H1 (cell line): ENCODE data around the gene PSMF1. TPM values are rescaled to one million over a fixed set of nuclear protein-coding genes. Genes with fewer than 3 reads are reported as not detected.

Source experiments
- CTCF ChIA-PET: fragments of 300-600 bp; sonication (Branson Sonifier 250); formaldehyde crosslinking; loops from one replicate; lab custom pipeline; 2021; ENCODE audit not compliant: partially characterized antibody; lab: Charles Lee
- POLR2A ChIA-PET: fragments of 300-600 bp; sonication (Branson Sonifier 250); formaldehyde crosslinking; loops from one replicate; lab custom pipeline; 2021; ENCODE audit warnings: inconsistent platforms; ENCODE audit not compliant: partially characterized antibody; lab: Charles Lee
- DNase-seq, 2 experiments: peaks; one replicate each; pipeline versions ENCODE4 v3.0.0 to v3.0.0-alpha.2; 2010 to 2022; ENCODE audit warnings: low spot score in 2 of 2, low read depth in 1 of 2, mixed read lengths in 1 of 2
- FAIRE-seq: peaks from 2 replicates; lab custom pipeline; 2011; peaks lifted over from hg19 to GRCh38; lab: Jason Lieb, UNC
- H2AFZ ChIP-seq: 2 replicates; pipeline ENCODE4 v1.8.1; 2012; ENCODE audit warnings: low read length, inconsistent platforms
- H2AK5ac ChIP-seq: 2 replicates; pipeline ENCODE4 v1.6.1; 2013; ENCODE audit warnings: low read depth, low read length
- H2BK120ac ChIP-seq: replicated peaks from 2 replicates; pipeline ENCODE3; 2013; ENCODE audit warnings: low read depth, low read length, inconsistent platforms
- H2BK12ac ChIP-seq: 2 replicates; pipeline ENCODE4 v1.6.1; 2013; ENCODE audit warnings: low read depth, low read length
- H2BK15ac ChIP-seq: 2 replicates; pipeline ENCODE4 v1.6.1; 2013; ENCODE audit warnings: low read length
- H2BK20ac ChIP-seq: 2 replicates; pipeline ENCODE4 v1.6.1; 2013; ENCODE audit warnings: low read length
- H2BK5ac ChIP-seq: 2 replicates; pipeline ENCODE4 v1.6.1; 2013; ENCODE audit warnings: low read depth, low read length
- H3K14ac ChIP-seq: 2 replicates; pipeline ENCODE4 v1.6.1; 2013; ENCODE audit warnings: inconsistent platforms; ENCODE audit not compliant: insufficient read length
- H3K18ac ChIP-seq: 2 replicates; pipeline ENCODE4 v1.6.1; 2013; ENCODE audit warnings: low read length; ENCODE audit errors: extremely low read depth
- H3K23ac ChIP-seq: 2 replicates; pipeline ENCODE4 v1.6.1; 2013; ENCODE audit warnings: inconsistent platforms; ENCODE audit not compliant: insufficient read length
- H3K23me2 ChIP-seq: 2 replicates; pipeline ENCODE4 v1.6.1; 2013; ENCODE audit warnings: low read depth, low read length
- H3K27ac ChIP-seq: 2 replicates; pipeline ENCODE4 v1.6.1; 2011; ENCODE audit warnings: low read depth, low read length, inconsistent platforms
- H3K27me3 ChIP-seq, 4 experiments: replicated peaks in 1 of 4; 1 replicate in 1 of 4; 2 replicates in 3 of 4; pipeline versions ENCODE4 v1.6.1 to v1.8.1; 2011 to 2013; ENCODE audit warnings: low read length in 3 of 4, mild to moderate bottlenecking in 3 of 4, inconsistent platforms in 2 of 4, mixed read lengths in 2 of 4, moderate library complexity in 1 of 4; ENCODE audit not compliant: control insufficient read depth in 3 of 4, insufficient read depth in 3 of 4; ENCODE audit errors: extremely low read depth in 1 of 4
- H3K36me3 ChIP-seq, 4 experiments: 2 replicates each; pipeline versions ENCODE4 v1.6.1 to v1.8.1; 2011 to 2013; ENCODE audit warnings: mild to moderate bottlenecking in 4 of 4, low read length in 3 of 4, moderate library complexity in 2 of 4, control low read depth in 1 of 4, inconsistent platforms in 1 of 4; ENCODE audit not compliant: insufficient read depth in 4 of 4, control insufficient read depth in 2 of 4
- H3K4ac ChIP-seq: replicated peaks from 2 replicates; pipeline ENCODE3; 2013; ENCODE audit warnings: low read length, low read depth, mixed read lengths, inconsistent platforms; ENCODE audit not compliant: insufficient read length
- H3K4me1 ChIP-seq, 4 experiments: replicated peaks in 1 of 4; 1 replicate in 1 of 4; 2 replicates in 3 of 4; pipeline versions ENCODE4 v1.6.1 to v1.8.1; 2011 to 2013; ENCODE audit warnings: low read length in 3 of 4, inconsistent platforms in 2 of 4, mixed read lengths in 1 of 4; ENCODE audit not compliant: insufficient read depth in 4 of 4, control insufficient read depth in 3 of 4
- H3K4me2 ChIP-seq, 2 experiments: 2 replicates each; pipeline versions ENCODE4 v1.6.1 to v1.8.1; 2011 to 2013; ENCODE audit warnings: low read depth in 2 of 2, low read length in 2 of 2, control low read depth in 1 of 2, inconsistent platforms in 1 of 2, mild to moderate bottlenecking in 1 of 2; ENCODE audit not compliant: insufficient read depth in 1 of 2
- H3K4me3 ChIP-seq, 4 experiments: fragments of 200-600, 300-600 bp in 1 of 4; sonication (generic), shearing (Covaris generic), sonication (Bioruptor Twin) in 1 of 4; 2 replicates each; pipeline versions ENCODE4 v1.5.1 to v1.8.1; 2011 to 2016; ENCODE audit warnings: low read length in 4 of 4, low read depth in 3 of 4, control low read depth in 2 of 4, inconsistent platforms in 2 of 4, mild to moderate bottlenecking in 2 of 4, mixed read lengths in 1 of 4, moderate library complexity in 1 of 4; ENCODE audit not compliant: insufficient read depth in 2 of 4; ENCODE audit errors: extremely low read depth in 1 of 4
- H3K56ac ChIP-seq: replicated peaks from 2 replicates; pipeline ENCODE3; 2013; ENCODE audit warnings: low read depth, mild to moderate bottlenecking, mixed read lengths, low read length, inconsistent platforms; ENCODE audit not compliant: insufficient read length
- H3K79me1 ChIP-seq: 2 replicates; pipeline ENCODE4 v1.6.1; 2013; ENCODE audit warnings: low read depth, low read length, control low read depth
- H3K79me2 ChIP-seq, 2 experiments: 2 replicates each; pipeline versions ENCODE4 v1.6.1 to v1.8.1; 2012 to 2013; ENCODE audit warnings: low read length in 2 of 2, mild to moderate bottlenecking in 2 of 2, inconsistent platforms in 1 of 2; ENCODE audit not compliant: insufficient read depth in 2 of 2, control insufficient read depth in 1 of 2
- H3K9ac ChIP-seq, 4 experiments: replicated peaks in 1 of 4; 1 replicate in 1 of 4; 2 replicates in 3 of 4; pipeline versions ENCODE4 v1.6.1 to v1.8.1; 2011 to 2013; ENCODE audit warnings: low read depth in 3 of 4, low read length in 3 of 4, control low read depth in 2 of 4, mild to moderate bottlenecking in 2 of 4, moderate library complexity in 2 of 4, inconsistent platforms in 1 of 4; ENCODE audit errors: extremely low read depth in 1 of 4
- H3K9me3 ChIP-seq, 2 experiments: 2 replicates each; pipeline versions ENCODE4 v1.6.1 to v1.8.1; 2012 to 2013; ENCODE audit warnings: mild to moderate bottlenecking in 2 of 2, moderate library complexity in 2 of 2, control low read depth in 1 of 2, inconsistent platforms in 1 of 2, low read depth in 1 of 2, low read length in 1 of 2, mixed read lengths in 1 of 2; ENCODE audit not compliant: insufficient read depth in 2 of 2
- H4K20me1 ChIP-seq, 2 experiments: replicated peaks in 1 of 2; 2 replicates each; pipeline versions ENCODE3 to v1.8.1; 2011 to 2013; ENCODE audit warnings: inconsistent platforms in 2 of 2, low read length in 2 of 2, mild to moderate bottlenecking in 1 of 2; ENCODE audit not compliant: insufficient read depth in 2 of 2, control insufficient read depth in 1 of 2
- H4K5ac ChIP-seq: 2 replicates; pipeline ENCODE4 v1.6.1; 2013; ENCODE audit warnings: low read length, low read depth, mixed read lengths, inconsistent platforms; ENCODE audit not compliant: insufficient read length
- H4K8ac ChIP-seq: 2 replicates; pipeline ENCODE4 v1.8.0; 2013; ENCODE audit warnings: mild to moderate bottlenecking, moderate library complexity, low read length, inconsistent platforms; ENCODE audit not compliant: insufficient read depth; ENCODE audit errors: extremely low read depth
- H4K91ac ChIP-seq: replicated peaks from 2 replicates; pipeline ENCODE3; 2013; ENCODE audit warnings: low read length, mixed read lengths, inconsistent platforms; ENCODE audit not compliant: insufficient read length
- CTCF ChIP-seq, 3 experiments: IDR thresholded peaks; 1 replicate in 2 of 3; 2 replicates in 1 of 3; pipeline versions ENCODE4 v1.5.1 to v1.6.1; 2011; ENCODE audit warnings: low read length in 3 of 3, mild to moderate bottlenecking in 3 of 3, inconsistent platforms in 2 of 3, low read depth in 1 of 3, moderate library complexity in 1 of 3; ENCODE audit not compliant: insufficient read depth in 1 of 3; ENCODE audit errors: control extremely low read depth in 1 of 3
- RAD21 ChIP-seq, 2 experiments: IDR thresholded peaks in 1 of 2; conservative IDR thresholded peaks in 1 of 2; 2 replicates each; pipeline ENCODE4 v1.6.1; 2011; ENCODE audit warnings: low read depth in 2 of 2, low read length in 2 of 2, improper control_type of control experiment in 1 of 2, inconsistent platforms in 1 of 2, mild to moderate bottlenecking in 1 of 2, moderate library complexity in 1 of 2
- SIX5 ChIP-seq: IDR thresholded peaks from 2 replicates; pipeline ENCODE4 v1.6.1; 2011; ENCODE audit warnings: mild to moderate bottlenecking, low read depth, low read length
- WGBS, 2 experiments: shearing (Covaris generic) in 1 of 2; methylation state at CpG; one replicate each; pipeline versions ENCODE4 v1.1.6 to v1.1.7; 2013 to 2015; ENCODE audit warnings: low lambda C conversion rate in 2 of 2, mixed read lengths in 2 of 2, inconsistent platforms in 1 of 2, low coverage in 1 of 2, missing lambda C conversion rate in 1 of 2; ENCODE audit not compliant: insufficient replicate concordance in 2 of 2, insufficient coverage in 1 of 2, insufficient read length in 1 of 2; ENCODE audit errors: extremely low coverage in 1 of 2, missing lambda C conversion rate in 1 of 2; 5-methylcytosine and 5-hydroxymethylcytosine counted together
- polyA plus RNA-seq, 7 experiments: library from polyadenylated mRNA; depleted of rRNA in 3 of 7; stranded (reverse) in 5 of 7; unstranded in 2 of 7; fragments of >200 nt in 5 of 7; fragments of 200-250 nt in 2 of 7; gene quantifications; 1 replicate in 5 of 7; 2 replicates in 1 of 7; 4 replicates in 1 of 7; pipeline versions ENCODE4 v1.2.1 to v1.2.3, GENCODE V29; 2011 to 2013; ENCODE audit warnings: missing spikeins in 2 of 7, mixed read lengths in 2 of 7
- total RNA-seq: library from RNA; stranded (reverse); fragmentation: NEBNext Ultra II Directional; extraction: Animal tissue kit (Norgen Biotek cat#: 25700); gene quantifications from 2 replicates; pipeline ENCODE4 v1.2.1, GENCODE V29; 2021

PSMF1 gene
- total and polyA plus RNA-seq, 2 of the 8 experiments (the other 6 are each of a cell fraction or from before 2014, with no cell fraction given): 106 to 159 TPM

DNA sequence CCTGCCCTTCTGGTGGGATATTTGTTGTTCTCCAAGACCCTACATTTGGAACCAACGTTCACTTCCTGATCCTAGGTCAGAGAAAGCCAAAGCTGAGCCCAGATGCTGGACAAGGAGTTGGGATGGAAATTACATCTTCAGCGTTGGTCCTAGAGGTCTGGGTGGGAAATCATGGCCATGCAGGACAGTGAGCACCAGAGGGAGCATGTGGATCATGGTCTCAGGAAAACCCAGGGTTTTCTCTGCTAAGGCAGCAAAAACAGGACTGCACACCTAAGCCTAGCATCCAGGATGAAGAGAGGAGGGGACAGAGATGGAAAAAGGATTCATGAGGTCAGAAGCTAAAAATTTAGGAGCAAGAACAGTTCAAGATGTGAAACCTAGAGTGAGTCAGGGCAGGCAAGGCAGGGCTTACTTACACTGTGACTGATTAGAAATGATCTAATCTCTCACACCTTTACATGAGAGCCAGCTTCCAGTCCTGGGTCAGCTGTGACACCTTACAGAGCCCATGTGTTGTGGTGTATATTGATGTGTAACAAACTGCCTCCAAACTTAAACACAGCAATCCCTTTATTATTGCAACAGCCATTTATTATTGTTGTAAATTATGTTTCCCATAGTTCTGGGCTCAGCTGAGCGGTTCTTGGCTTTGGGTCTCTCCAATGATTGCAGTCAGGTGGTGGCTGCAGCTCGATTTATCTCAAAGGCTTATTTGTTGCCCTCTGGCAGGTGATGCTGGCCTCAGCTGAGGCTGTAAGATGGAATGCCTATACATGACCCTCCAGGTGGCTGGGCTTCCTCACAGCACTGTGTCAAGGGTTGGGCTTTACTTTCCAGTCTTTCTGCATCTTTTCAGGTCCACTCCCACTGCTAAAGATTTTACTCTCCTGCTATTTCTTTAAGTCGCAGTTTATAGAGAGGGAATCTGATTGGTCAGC is 91.3 kb downstream of the PSMF1 start:
- no peak overlapping the region for H3K4me2 ChIP-seq
- no peak overlapping the region for H3K18ac ChIP-seq
- H3K14ac ChIP-seq: no peak overlapping the region
- H4K20me1 ChIP-seq: no peaks in the 10 kb centered on the region
- H3K27ac ChIP-seq: no peak overlapping the region
- H2AFZ ChIP-seq: no peak overlapping the region
- H3K23me2 ChIP-seq: no peaks in the 10 kb centered on the region
- H2AK5ac ChIP-seq: no peak overlapping the region
- no peaks in the 10 kb centered on the region for H3K79me1 ChIP-seq
- no peaks in the 10 kb centered on the region for H3K9me3 ChIP-seq
- H3K56ac ChIP-seq: no peak overlapping the region
- H4K91ac ChIP-seq: no peak overlapping the region
- H3K4me1 ChIP-seq: peaks cover 0 to 10% (median 0%) of the 10 kb centered on the region in 4 experiments; a peak in 2 of 7 replicates
- H4K5ac ChIP-seq: no peak overlapping the region
- no peak overlapping the region for H2BK12ac ChIP-seq
- peaks cover 0 to 3% (median 0%) of the 10 kb centered on the region in 4 experiments; a peak in 1 of 7 replicates for H3K27me3 ChIP-seq
- H2BK15ac ChIP-seq: no peak overlapping the region
- ChIA-PET CTCF (interaction anchor here (0.6 to 11.9 kb wide), 12 partner anchors 9 to 257 kb away, joined by 3 to 101 read pairs (median 4); partner anchors contain the start of genes NSFL1C and TMEM74B), POLR2A (interaction anchor here (2.2 kb wide), 1 partner anchor 31 kb away, joined by 5 read pairs; no protein-coding TSS in a partner anchor)
- no peak overlapping the region for H2BK5ac ChIP-seq
- FAIRE-seq (no peak), DNase-seq (peak in 1 of 2 experiments; percentile 31)
- no peak overlapping the region for H2BK120ac ChIP-seq
- H3K79me2 ChIP-seq: no peaks in the 10 kb centered on the region
- 75% methylated on average over 5 of the region's 5 CpGs; no CpG with 5 or more reads in 1 of the 2 experiments for whole genome bisulfite sequencing, 2 experiments
- H2BK20ac ChIP-seq: no peak overlapping the region
- H3K4me3 ChIP-seq: no peak overlapping the region
- peak; percentile 41 to 51 for TF ChIP-seq RAD21 (IDR thresholded peaks at IDR 0.05 in 1 of 2, conservative IDR thresholded peaks at IDR 0.05 in 1 of 2; ENCODE audit: low read depth in 2 of 2, low read length in 2 of 2)
- TF ChIP-seq SIX5: no peak
- TF ChIP-seq CTCF (IDR thresholded peaks at IDR 0.05; ENCODE audit: control extremely low read depth in 1 of 3, insufficient read depth in 1 of 3, low read depth in 1 of 3, low read length in 3 of 3): peak in 2 of 3 experiments; percentile 32 to 41; a peak in 2 of 4 replicates
- H3K9ac ChIP-seq: no peak overlapping the region
- H4K8ac ChIP-seq: no peak overlapping the region
- no peak overlapping the region for H3K4ac ChIP-seq
- no peaks in the 10 kb centered on the region for H3K36me3 ChIP-seq
- H3K23ac ChIP-seq: no peak overlapping the region
